ENCODE results near the gene RAC2.

- TF ChIP-seq POLR2AphosphoS5 (IDR thresholded peaks at IDR 0.05; ENCODE audit: low read depth, low read length), result no peak
- no peak for TF ChIP-seq TAF1 (IDR thresholded peaks at IDR 0.05; ENCODE audit: borderline replicate concordance, low read depth, low read length)
- peak; percentile 14; the same call in 1 of the 2 replicates for TF ChIP-seq POLR2A (IDR thresholded peaks at IDR 0.05; ENCODE audit: low read depth, low read length)
Observed at GRCh38 chr22:37239336-37240239, 4.5 kb downstream of the RAC2 start.
